GM18508 (cell line): ENCODE measurements around the gene HES4.

ENCODE experiments used
- ATAC-seq: cut with Tn5 transposase; IDR thresholded peaks from one replicate; pipeline ENCODE4 v1.9.1; 2021; ENCODE audit warnings: moderate number of reproducible peaks; ENCODE audit not compliant: insufficient read depth, unreplicated experiment

The HES4 gene

DNA sequence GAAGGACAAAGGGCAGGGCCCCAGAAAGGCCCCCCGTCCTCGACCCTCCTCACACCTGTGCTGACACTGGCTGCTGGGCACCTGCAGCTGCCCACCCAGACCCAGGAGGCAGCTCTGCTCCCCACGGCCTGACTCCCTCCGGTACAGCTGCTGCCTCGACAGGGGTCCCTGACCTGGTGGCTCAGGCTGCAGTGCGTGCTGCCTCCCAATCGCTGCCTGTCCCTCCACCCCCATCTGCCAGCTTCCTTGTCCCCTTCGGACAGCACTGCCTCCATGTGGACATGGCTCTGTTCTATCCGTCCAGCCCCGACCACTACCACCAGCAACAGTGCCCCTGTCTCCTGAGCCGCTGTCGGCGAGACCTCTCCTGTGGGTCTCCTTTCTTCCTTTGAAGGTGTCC lies 45.0 kb downstream of the HES4 start:
- no peak for ATAC-seq

DNA sequence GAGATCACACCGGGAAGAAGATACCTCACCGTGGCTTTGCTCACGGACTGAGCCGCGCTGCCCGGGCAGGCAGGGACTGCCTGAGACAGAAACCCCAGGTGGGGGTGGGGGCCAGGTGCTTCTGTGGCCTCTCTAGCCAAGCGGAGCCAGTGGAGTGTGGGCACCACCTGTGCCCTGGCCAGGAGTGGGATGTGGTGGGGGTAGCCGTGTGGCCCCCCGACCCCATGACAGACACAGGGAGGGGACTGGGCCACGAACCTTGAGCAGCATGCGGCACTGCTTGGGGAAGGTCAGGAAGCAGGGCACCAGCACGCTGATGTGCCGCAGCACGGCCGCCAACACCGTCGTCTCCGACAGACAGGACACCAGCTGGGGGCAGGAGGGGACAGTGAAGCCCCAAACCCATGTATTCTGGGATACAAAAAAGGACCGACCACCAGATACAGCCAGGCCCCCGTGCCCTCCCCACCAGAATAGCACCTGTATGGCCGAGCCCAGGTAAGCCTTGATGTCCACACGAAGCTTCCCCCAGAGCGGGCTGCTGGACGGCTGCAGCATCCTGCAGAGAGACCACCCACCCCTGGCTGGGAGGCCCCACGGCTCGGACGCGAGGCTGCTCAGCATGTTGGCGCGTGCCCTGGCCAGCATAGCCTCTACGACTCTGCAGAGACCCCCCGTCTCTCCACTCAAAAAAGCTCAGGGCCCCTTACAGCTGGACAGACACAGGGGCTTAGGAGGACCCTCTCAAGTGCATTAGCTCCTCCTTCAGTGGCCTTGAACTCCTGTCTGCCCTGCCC lies 46.2 kb downstream of the HES4 start:
- ATAC-seq: no peak

DNA sequence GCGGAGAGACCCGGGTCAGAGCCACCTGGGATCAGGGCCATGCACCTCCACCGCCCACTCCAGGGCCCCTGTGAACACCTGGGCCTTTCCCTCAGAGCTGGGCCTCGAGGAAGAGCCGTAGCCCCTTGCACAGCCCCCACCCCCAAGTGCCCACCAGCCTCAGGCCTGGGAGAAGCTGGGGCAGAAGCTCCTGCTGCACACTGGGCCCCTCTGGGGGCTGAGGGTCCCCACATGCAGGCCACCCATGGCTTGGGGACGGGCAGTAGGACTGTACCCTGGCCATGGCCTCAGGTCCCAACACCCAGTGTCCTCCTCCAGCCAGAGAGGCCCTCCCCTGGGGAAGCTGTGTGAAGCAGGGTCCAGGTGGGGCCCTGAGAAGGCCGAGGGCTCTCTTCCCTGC lies 47.3 kb downstream of the HES4 start:
- ATAC-seq: no peak

DNA sequence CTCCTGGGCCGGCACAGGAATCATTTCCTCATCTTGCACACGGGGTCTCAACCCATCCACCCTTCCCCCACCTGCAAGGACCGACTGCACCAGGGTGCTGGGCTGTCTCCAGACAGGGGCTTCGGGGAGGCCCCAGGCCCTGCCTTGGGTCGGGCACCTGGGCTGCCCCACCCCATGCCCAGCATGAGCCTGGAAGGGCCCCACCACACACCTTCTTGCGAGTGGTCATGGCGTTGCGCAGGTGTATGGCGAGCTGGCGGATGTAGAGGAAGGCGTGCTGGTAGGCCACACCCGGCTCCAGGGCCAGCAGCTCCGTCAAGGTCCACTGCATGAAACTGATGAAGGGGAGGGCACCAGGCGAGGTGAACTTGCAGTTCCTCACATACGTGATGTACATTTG lies 47.7 kb downstream of the HES4 start:
- ATAC-seq: no peak

DNA sequence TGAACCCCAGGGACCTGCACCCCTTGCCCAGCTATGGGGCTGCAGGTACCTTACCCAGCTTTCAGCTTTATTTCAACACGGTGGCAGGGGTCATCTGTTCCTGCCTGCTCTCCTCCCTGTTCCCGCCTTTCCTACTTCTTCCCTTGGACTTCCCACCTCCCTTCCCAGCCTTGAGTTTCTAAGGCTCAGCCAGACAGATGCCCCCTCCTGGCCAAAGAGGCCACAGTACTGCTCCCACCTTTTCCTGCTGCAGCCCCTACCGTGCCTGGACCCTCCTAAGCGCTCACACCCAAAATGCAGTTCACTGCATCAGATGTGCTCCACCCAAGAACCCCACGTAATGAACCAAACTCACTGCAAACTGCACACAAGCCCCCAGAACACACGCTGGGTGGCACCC lies 48.5 kb downstream of the HES4 start:
- ATAC-seq: no peak

DNA sequence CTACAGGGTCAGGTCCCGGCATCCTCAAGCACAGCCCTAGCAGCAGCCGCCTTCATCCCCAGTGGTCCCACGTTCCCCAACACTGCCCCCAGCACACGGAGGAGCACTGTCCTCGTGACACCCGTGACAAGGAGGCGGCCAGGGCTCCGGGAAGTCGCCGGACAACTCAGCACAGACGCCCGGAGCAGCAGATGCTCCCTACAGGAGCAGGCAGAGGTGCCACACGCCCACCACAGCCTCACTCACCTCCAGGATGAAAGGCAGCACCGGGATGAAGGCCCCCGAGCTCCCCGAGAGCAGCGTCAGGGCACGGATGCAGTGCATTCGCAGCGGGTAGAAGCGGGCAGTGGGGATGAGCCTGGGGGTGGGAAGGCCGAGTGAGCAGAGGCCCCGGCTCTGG lies 49.0 kb downstream of the HES4 start:
- no peak for ATAC-seq

DNA sequence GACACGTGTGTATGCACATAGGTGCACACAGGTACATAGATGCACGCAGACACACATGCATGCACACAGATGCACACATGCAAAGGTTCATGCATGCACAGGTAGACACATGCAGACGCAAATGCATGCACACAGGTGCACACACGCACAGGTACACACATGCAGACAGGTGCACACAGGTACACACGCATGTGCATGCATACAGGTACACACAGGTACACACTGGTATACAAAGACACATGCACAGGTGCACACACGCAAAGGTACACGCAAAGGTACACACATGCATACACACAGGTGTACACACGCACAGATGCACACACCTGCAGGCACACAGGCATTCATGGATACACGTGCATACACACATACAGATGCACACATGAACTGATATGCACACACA lies 49.6 kb downstream of the HES4 start:
- ATAC-seq: no peak
